Measurements from ENCODE around the gene SUSD1.

- TF ChIP-seq, protein P1, sequence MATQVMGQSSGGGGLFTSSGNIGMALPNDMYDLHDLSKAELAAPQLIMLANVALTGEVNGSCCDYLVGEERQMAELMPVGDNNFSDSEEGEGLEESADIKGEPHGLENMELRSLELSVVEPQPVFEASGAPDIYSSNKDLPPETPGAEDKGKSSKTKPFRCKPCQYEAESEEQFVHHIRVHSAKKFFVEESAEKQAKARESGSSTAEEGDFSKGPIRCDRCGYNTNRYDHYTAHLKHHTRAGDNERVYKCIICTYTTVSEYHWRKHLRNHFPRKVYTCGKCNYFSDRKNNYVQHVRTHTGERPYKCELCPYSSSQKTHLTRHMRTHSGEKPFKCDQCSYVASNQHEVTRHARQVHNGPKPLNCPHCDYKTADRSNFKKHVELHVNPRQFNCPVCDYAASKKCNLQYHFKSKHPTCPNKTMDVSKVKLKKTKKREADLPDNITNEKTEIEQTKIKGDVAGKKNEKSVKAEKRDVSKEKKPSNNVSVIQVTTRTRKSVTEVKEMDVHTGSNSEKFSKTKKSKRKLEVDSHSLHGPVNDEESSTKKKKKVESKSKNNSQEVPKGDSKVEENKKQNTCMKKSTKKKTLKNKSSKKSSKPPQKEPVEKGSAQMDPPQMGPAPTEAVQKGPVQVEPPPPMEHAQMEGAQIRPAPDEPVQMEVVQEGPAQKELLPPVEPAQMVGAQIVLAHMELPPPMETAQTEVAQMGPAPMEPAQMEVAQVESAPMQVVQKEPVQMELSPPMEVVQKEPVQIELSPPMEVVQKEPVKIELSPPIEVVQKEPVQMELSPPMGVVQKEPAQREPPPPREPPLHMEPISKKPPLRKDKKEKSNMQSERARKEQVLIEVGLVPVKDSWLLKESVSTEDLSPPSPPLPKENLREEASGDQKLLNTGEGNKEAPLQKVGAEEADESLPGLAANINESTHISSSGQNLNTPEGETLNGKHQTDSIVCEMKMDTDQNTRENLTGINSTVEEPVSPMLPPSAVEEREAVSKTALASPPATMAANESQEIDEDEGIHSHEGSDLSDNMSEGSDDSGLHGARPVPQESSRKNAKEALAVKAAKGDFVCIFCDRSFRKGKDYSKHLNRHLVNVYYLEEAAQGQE (IDR thresholded peaks at IDR 0.05; ENCODE audit: insufficient read depth in 1 of 2, low read depth in 2 of 2, low read length in 2 of 2), result no peak
- TF ChIP-seq POLR2AphosphoS5 (IDR thresholded peaks at IDR 0.05; ENCODE audit: low read depth, low read length) (no peak), TAF1 (IDR thresholded peaks at IDR 0.05; ENCODE audit: borderline replicate concordance, insufficient read depth, low read length) (no peak), SIN3A (IDR thresholded peaks at IDR 0.05; ENCODE audit: borderline replicate concordance, insufficient read depth, low read length) (no peak)
Measured at GRCh38 chr9:112061152-112061740, 113.9 kb downstream of the SUSD1 start.

Data from PFSK-1 (cell line).